Measurements from ENCODE around the gene MCM3.

Gene MCM3

DNA sequence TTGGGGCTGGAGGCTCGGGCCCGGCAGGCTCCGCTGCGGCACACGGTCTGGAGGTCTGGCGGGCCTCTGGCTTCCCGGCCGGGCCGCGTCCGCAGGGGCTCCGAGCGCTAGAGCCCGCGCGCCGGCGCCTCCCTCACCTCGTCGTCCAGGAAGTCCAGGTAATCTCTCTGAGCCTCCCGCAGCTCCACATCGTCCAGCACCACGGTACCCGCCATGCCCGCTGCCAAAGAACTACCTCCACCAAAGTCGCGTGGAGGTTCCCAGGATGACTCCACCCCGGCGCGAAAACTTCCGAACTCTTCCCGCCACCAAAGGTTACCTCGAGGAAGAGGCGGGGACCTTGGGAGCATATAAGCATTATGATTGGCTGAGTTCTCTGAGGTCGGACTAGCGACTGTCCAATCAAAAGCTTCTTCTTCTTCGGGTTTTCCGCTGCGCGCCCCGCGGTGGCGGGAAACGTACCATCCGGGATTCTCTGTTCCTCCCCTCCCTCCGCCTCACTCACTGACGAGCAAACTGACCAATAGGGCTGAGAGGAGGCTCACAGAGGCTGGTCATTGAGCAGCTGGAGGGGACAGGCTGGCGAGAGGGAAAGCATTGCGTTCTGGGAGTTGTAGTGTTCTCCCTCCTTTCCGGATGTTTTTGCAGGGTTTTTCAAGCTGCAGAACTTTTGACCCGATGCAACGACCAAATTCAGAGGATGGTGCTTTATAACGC, at the start of gene MCM3:
Gene MCM3, minus strand, starts transcription at position 283 of the 717 bp plus-strand sequence. Its CDS starts 68 bp downstream, at position 215.
- peak; percentile 99 for FAIRE-seq

DNA sequence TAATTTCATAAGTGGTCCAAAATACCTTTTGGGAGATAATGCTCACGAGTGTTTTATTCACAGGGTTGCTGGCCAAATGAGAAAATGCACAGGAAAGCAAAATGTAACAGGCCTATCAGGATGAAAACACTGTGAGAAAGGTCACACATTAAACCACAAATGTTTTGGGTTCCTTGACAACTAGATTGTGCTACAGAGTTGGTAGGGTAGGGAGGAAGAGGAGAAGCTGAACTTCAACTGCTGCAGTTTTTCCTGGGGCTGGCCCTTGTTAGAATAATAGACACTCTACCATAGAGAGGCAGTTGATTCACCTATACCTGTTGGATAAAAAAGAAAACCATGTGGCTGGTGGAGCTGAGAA, 49.3 kb upstream of the MCM3 start:
- FAIRE-seq = no peak

DNA sequence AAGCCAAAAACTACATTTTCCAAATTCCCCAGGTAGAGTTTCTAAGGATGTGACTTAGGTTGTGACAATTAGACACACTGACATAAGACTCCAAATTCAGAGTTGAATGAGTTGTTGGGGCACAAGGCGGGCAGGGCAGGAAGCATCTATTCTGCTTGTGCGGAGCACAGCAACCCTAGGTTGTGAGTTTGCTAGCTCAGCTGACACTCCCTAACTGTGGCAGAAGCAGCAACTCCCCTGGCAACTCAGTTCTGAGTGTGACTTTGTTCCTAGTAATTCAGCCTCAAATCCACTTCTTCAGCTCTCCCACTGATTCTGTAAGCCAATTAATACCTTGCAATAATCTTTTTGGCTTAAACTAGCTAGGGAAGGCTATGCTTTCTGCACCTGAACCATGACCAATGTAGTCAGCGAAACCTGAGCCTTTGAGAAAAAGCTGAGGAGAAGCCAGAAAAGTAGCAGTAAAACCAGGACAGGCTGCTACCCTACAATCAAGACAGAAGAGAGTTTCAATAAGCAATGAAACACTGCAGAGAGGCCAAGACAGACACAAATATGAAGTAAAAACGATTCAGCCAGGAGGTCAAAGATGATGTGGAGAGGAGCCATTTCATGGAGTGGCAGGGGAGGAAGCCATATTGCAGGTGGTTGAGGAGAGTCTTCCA, 47.4 kb upstream of the MCM3 start:
- FAIRE-seq = no peak

DNA sequence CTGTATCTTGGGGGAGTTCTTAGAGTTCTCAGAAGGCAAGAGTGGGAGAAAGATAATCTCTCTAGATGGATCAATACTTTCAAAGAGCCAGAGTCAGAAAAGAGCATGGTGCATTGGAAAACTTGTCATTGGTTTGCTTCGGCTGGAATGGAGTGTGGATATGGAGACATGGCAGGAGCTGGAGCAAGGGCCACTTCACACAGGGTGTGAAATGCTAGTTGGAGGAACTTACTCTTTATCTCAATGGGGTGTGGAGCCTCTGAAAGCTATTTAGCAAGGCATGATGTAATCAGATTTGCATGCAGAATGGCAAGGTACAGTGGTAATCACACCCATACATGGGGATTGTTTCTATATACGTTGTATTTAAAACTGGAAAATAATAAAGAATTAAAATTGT, 45.9 kb upstream of the MCM3 start:
- no peak for FAIRE-seq

DNA sequence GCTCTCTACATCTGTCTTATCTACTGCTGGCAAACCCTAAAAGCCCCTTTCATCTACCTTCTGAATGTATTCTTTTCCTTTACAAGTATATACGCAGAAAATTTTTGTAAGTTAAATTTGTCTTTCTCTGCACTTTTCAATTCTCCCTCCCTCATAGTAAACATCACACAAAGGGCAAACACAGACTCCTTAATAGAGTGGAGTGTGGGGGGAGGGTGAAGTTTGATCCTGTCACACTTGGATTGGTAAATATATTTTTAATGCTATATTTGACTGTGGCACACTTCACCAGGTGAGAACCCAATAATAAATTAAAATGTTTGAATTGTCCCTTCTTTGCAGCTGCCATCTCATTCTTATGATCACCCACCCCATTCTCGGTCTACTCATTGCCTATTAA, 44.2 kb upstream of the MCM3 start:
- no peak for FAIRE-seq

DNA sequence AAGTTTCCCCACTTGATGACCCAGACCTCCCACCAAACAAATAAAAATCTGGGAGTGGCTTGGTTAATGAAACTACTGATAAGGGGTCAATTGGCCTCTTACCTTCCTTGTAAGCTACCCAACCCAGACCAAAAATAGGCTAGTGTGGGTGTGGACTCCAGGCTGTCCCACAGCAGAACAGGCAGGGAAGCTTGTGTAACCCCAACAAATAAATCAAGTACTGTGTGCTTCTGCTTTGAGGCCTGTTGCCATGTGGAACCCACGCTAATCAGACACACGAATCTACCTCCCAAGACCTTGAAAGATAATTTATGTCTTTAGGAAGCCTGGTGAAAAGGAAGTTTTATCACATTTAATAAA, 43.7 kb upstream of the MCM3 start:
- no peak for FAIRE-seq

DNA sequence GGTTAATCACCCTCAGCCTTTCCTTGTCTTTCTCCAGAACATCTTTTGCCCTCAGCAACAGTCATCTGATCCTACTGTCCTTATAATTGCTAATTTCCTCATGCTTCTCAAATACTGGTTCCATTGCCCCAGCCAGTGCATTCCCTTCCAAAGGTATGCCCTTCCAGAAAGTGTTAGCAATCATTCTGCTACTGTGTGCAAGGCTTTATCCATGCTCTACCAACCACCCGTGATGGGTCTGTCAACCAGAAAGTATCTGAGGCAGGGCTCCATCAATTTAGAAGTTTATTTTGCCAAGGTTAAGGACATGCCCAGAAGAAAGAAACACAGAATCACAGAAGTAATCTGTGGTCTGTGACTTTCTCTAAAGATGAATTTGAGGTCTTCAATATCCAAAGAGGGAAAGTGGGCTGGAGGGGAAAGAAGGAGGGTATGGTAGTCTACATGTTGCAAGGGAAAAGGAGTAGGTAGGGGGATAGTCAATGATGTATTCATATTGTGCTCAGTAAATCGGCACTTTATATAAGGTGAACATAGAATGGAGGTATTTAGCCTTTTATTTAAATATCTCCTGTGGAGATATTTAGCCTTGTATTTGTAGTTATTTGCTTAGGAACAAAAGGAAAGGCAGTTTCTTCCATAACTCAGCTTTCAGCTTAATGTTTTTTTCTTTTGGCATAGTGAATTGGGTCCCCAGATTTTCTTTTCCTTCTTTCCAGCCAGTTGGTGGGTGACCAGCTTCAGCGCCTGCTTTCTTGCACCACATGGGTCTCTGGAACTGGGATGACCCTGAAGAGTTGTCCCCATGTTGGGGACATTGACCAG, 42.2 kb upstream of the MCM3 start:
- no peak for FAIRE-seq

DNA sequence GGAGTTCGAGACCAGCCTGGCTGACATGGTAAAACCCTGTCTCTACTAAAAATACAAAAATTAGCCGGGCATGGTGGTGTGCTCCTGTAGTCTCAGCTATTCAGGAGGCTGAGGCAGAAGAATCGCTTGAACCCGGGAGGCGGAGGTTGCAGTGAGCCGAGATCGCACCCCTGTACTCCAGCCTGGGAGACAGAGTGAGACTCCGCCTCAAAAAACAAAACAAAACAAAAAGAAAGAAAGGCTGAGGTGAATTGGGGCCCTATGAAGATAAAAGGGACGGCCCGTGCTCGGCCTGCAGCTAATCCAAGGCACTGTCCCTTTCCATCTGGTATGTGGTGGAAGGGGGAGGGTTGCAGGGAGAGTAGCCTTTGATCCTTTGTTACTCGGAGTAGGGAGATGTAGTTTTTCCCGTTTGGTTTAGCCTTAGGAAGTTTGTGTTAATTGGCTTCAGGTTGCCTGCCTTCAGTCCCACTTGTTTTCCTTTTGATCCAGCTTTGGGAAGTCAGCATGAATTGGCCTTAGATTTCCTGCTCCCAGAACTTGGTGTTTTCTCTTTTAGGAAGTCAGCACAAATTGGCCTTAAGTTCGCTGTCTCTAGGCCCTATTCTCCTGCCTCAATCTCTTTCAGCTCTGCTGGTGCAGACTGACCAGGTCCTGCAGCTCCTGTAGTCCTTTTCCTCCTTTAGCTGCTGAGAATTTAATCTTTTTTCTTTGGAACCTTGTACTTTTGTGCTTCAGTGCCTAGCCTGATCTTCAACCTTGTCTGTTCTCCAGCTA, 41.3 kb upstream of the MCM3 start:
- FAIRE-seq = no peak

DNA sequence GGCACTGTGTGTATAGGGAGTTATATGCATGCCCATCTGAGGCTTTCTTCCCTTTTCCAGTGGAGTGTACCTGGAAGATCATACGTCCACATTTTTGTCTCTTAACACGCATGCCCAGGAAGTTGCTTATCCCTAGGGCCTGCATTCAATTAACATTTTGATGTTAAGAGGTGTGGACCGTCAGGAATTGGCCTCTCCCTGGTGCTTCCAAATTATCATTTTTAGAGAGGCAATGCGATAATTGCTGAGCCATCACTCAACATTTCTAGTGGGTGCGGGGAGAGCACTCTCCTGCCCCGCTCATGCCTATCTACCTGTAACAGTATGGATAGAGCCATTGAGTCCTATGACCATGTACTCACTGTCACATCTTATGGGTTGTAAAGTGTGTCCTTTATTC, 39.6 kb upstream of the MCM3 start:
- no peak for FAIRE-seq

DNA sequence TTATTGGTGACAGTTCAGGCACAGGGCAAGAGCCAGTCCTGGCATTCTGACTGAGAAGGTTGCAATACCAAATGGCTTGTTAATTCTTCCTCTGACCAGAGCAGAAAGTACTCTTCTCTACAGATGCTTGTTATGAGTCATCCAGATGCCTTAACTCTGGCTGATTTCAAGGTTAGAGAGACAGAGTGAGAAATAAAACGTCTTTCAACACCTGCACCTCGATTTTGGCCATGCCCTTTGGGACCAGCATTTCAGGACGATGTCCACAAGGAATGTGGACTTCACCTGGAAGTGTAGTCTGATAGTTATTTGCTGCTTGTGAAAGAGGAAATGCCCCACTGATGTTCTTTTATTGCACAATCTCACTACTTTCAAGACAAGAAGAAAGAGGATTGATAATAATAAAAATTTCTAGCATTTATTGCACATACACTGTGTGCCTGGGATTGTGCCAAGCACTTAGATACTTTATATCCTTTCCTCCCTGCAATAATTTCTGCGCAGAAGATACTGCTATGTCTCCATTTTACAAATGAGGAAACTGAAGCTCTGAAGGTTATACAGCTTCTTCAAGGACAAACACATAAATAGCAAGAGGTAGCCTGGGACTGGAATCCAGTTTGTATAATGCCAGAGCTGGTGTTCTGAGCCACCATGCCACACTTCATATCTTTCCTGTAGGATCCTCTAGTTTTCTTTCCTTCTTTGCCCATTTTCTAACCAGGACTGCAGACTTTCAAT, 33.5 kb upstream of the MCM3 start:
- no peak for FAIRE-seq

DNA sequence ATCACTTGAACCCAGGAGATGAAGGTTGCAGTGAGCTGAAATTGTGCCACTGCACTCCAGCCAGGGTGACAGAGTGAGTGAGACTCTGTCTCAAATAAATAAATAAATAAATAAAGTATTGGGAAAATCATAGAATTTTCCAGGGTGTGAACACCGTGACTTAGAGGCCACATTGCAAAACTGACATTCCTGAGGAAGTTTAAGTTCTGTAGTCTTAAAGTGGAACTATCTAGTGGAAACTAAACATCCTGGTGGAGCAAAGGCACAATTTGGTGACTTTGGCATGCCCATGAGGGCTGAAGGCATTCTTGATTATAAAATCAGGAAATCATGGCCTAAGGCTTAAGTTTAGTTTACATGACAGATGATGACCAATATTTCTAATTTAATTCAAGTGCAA, 32.7 kb upstream of the MCM3 start:
- FAIRE-seq = no peak

DNA sequence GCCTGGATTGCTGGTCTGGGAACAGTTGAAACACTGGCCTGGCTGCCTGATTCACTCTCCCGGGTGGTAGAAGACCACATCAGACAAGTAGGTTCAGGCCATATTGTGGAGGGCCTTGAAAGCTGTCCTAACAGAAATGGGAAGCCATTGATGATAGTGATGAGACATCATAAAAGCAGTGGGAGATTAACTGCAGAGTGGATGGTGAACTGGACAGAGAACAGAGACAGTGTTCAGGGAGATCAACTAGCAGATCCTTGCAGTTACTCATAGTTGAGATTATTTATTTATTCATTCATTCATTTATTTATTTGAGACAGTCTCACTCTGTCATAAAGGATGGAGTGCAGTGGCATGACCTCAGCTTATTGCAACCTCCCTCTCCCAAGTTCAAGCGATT, 30.2 kb upstream of the MCM3 start:
- no peak for FAIRE-seq

DNA sequence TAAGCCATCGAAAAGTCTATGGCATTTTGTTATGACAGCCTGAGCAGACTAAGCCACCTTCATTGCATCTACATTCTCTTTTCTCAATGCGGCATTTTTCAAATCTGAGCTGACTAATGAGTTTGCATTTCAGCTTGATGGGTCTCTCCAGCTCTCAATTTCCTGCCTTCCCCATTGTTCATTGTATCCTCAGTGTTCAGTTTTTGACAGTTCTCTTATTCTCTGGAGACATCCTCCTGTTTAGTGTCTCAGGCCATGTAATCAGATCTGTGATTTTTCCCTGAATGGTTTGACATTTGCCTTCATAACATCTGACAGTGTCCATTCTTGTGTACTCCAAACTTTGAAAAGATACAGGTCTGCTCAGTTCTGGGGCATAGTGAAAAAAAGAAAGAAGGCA, 27.9 kb upstream of the MCM3 start:
- FAIRE-seq = no peak

DNA sequence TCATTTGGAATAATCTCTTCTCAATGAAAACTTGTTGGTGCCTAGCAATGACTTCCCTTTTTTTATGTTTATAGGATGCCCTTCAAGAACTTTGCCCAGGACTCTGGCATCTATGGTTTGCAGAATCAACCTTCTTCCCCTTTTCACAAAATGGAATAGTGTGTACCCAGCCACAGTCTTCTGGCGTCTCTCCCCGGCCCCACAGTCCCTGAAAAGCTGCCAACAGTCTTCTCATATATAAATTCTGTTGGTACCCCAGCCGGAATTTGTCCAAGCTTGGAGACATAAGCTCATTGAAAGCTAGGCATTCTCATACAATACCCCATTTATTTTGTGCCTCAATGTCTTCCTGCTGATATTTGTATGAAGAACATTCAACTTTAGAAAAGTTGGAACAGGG, 26.4 kb upstream of the MCM3 start:
- FAIRE-seq = no peak

DNA sequence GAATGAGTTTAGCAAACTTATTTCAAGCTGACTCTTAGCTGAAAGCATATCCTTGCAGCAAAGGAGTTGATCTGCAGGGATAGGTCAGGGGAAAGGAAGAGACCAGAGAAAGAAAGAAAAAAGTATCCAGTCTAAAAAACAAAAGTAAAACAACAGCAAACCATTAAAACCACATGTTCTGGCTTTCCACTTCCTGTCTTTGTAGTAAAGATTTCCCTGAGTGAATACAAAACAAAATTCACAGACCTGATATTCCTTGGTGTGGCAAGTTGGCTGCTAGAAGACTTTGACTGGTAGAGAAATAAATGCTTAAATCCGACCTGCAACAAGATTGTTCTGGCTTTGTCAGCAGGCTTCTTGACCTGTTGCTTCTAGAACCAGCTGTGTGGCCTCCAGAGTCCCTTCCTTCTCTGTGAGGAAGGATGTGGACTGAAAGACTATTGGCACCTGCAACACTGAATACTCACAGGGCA, 23.4 kb upstream of the MCM3 start:
- no peak for FAIRE-seq

DNA sequence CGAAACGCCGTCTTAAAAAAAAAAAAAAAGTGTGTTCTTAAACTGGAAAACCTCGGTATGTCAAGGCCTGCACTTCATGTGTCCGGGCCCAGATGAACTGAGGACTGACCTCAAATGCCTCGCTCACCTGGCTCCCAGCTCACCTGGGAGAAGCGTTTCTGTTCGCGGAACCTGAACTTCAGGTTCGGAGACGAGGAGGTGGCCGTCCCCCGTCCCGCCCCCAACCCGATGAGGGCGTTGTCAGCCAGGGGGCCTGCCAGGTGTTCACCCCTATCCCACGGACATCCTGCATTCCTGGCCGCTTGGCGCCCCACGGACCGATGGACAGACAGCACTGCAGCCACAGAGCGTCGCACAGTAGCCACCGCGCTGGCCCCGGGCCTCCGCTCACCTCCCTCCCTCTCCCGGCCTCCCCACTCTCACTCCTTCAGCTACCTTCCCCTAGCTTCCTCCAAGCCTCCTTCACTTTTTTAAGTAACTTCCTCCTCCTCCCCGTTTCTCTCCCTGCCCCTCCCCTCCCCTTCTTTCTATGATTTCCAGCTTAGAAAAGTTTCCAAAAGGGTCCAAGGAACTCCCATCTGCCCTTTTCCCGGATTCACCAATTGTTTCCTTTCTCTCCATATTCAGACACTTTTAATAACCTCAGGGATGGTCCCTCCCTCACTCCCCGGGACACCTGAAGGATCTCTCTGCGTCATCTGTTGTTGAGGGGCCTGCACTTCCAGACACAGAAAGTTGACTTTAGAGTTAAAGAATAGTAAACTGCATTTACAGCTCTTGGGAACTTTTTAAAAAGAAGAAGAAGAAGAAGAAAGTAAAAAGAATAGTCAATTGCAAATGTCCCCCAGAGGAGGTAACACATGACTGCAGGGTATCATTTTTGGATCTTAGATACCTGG, 22.7 kb upstream of the MCM3 start:
- no peak for FAIRE-seq

DNA sequence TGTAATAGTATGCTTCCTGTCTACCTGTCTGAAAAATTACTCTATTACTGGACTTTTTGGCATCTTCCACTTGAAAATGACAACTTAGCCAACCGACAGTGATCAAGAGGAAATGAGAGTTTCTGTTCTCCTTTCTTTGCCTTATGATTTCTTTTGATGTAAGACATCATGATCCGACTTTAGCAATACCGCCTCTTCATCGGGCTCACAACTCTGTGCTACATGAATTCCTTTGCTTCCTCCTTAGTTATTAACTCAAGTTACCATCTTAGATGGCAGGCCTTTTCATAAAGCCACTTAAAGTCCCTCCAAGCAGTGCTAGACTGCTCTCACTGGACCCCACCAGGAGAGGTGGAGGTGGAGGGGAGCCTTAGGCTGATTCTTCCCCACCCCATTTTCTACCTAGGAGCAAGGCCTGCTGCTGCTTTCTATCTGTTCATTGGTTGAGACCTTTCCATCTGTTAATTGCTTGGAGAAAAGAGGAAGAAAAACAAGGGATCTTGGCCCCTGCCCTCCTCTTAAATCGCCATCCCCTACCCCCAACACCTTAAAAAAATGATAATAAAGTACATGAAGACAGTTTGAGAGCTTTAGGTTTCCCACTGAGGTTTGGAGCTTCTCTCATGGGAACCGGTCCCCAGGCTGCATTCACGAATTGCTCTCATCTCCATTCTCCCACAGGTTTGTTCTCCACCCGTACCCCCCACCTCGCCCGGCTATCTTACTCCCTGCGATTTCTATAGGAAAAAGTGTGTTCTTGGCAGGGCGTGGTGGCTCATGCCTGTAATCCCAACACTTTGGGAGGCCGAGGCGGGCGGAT, 21.6 kb upstream of the MCM3 start:
- FAIRE-seq = no peak

DNA sequence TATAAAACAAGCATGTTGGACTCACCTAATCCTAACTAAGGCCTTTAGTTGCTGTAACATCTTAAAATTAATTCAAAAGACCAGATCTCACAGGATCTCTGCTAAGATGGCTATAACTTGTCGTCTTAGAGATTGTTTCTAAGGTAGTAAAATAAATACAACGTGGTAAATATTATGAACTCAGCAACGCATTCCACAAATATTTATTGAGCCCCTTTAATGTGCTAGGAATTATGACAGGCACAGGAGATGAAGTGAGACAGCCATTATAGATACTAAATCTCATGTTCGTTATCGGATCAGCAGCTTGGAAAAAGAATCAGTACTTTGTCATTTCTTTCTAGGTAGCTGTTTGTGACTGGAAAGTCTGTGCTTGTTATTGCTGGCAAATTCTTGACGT, 20.9 kb upstream of the MCM3 start:
- no peak for FAIRE-seq

DNA sequence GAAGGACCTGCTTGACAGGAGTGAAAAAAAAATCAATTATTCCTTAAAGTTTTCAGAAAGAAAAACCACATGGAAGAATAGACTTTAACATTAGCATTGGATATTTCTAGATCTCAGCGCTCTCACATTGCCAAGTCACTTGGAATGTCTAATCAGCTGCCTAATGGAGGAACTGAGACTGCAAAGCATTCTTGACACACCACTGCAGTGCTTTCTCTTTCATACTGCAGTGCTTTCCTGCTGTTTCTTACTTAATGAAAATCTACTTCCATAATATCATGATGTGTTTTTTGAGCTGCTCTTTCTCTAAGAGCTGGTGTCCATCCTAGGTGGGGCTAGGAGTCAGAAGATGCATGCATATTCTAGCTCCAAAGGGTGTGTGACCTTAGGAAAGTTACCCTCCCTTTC, 20.4 kb upstream of the MCM3 start:
- FAIRE-seq = no peak

DNA sequence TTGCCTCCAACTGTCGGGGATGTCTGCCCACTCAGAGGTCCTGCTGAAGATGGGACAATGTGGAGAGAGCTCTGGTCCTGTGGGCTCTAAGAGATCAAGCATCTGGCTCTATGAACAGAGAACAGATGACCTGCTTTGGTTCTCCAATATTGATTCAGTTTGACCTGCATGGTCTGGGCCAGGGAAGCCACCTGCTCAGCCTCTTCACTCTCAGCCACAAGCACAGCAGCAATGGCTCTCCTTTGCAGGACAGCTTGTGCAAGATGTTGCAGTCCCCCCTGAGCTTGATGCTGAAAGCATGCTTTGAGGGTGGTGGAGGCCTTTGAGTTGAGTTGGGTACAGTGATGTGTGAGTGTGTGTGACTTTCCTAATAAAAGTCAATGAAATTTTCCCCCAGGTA, 18.6 kb upstream of the MCM3 start:
- FAIRE-seq = no peak

All from G401.6 (cell line).